ENCODE results near the gene RASAL3. TPM values are rescaled to one million over a fixed set of nuclear protein-coding genes. Genes with fewer than 3 reads are reported as not detected.

The RASAL3 gene
- polyA plus RNA-seq: 100 to 1,000 TPM in 1 of 3 donors, 10 to 100 TPM in 2; 71.5 to 114 (median 89.1) TPM

DNA sequence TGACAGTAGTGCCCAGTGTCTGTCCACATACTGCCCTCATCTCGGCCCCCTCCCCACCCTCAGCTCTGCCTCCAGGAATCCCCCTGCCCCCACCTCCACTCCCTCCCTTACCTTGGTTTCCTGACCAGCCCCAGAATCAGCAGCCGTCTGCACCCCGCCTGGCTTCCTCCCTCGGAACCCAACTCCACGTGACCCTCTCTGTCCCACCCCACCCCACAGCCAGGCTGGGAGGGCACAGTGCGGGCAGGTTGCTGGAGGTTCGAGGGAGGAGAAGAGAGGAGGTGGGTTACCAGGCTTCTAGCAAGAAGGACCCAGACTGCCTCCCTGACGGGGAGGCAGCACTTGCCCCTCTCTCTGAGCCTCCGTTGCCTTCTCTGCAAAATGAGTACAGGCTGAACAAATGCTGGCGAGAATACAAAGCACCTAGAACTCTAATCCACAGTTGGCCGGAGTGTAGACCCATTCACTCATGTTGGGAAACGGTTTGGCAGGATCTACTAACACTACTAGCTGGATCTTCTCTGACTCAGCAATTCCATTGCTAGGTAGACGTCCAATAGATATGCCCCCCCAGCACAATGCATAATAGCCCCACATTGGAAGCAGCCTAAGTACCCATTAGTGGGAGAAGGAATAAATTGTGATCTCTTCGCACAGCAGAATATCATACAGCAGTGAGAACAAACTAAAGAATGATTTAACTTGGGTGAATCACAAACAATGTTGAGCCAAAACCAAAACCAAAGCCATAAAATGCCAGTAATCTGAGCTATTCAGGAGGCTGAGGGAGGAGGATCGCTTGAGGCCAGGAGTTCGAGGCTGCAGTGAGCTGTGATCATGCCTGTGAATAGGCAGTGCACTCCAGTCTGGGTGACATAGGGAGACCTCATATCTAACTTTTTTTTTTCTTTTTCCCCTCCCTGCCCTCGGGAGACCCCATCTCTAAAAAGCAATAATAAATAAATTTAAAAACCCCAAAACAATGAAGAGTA lies at the start of gene RASAL3:
RASAL3 (minus strand) TSS at position 151 of the 992 bp plus-strand sequence. CDS start 186 bp downstream, outside the sequence.
- no peaks in the 10 kb centered on the region for H3K9me3 Mint-ChIP-seq
- DNase-seq: peak; percentile 60 to 68 (median 65)
- peaks cover 2 to 7% (median 4%) of the 10 kb centered on the region in 3 donors for H3K27me3 Mint-ChIP-seq (ENCODE audit: low read depth in 3 of 3)
- peaks cover 5 to 16% (median 5%) of the 10 kb centered on the region in 3 donors for H3K36me3 Mint-ChIP-seq
- peaks cover 68 to 73% of the 10 kb centered on the region in 2 donors for H3K4me1 Mint-ChIP-seq
- H3K27ac Mint-ChIP-seq: peak within 1 kb of the TSS; percentile 94 to 98 (median 96)
- peak within 1 kb of the TSS; percentile 92 to 97 (median 95) for H3K4me3 Mint-ChIP-seq

DNA sequence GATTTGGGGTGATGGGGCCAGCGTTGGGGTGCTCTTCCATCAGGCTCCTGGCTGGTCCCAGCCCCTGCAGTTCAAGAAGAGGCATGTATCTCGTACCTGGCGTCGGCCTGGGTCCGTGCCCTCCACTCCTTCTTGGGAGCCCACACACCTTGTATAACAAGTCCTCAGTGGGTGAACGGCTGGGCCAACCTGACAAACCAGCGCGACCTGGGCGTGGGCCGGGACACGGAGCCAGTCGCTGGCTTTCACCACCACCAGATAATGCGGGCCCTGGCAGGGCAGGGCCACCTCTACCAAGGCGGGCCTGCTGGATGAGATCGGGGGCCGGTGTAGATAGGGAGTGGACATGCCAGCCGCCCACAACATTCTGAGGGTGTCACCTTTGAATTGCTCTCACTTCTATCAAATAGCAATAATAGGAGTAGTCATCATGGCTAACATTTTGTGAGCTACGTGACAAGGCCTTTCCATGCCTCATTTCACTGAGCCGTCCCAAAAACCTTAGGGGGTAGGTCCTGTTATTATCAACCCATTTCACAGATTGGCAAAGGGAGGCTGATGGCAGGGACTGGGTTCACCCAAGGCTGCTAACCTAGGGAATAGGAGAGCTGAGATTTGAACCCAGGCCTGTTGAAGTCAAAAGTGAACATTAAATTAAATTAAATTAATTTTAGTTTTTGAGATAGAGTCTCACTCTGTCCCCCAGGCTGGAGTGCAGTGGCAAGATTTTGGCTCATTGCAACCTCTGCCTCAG lies 47.5 kb upstream of the RASAL3 start:
- Mint-ChIP-seq H3K4me3 (no peak overlapping the region), H3K4me1 (peaks cover 24 to 42% of the 10 kb centered on the region in 2 donors), H3K27ac (no peak overlapping the region), H3K27me3 (ENCODE audit: low read depth in 3 of 3) (peaks cover 6 to 15% (median 7%) of the 10 kb centered on the region in 3 donors), H3K36me3 (peaks cover 0 to 12% (median 0%) of the 10 kb centered on the region in 3 donors), H3K9me3 (peaks cover 0 to 4% (median 2%) of the 10 kb centered on the region in 6 donors)
- no peak for DNase-seq

DNA sequence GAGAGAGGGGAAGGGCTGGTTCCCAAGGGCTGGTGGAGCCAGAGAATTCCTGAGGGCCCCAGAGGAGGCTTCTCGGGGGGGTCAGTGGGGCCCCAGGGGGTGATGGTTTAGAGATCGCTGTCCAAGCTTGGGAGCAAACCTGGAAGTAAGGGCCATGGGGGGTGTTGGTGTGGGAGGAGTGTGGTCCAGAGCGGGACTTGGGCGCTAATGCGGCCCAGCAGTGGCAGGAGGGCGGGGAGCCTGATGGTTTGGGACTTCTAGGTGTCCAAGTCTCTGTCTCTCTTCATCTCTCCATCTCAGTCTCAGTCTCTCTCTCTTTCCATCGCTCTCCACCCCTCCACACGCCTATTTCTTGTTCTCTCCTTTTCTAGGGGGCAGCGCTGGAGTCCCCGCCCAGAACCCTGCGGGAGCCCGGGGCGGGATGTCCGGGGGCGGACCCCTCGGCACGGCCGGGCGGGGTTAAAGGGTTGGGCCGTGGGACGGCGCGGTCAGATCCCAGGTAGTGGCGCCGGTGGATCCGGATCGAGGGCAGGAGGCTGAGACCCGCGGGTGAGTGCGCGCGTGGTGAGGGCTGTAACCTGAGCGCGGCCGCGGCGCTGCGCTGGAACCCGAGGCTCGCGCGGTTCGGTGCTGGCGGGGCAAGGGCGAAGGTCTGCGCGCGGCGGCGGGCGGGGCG lies 43.8 kb upstream of the RASAL3 start, which contains the start of gene CYP4F22:
CYP4F22 (plus strand) TSS at position 491 of the 676 bp plus-strand sequence. CDS start 16,812 bp downstream, outside the sequence.
- Mint-ChIP-seq H3K27me3 (ENCODE audit: low read depth in 3 of 3) (peaks cover 3 to 9% (median 4%) of the 10 kb centered on the region in 3 donors), H3K27ac (peak within 1 kb of the TSS in 1 of 6 donors; percentile 29), H3K4me3 (peak within 1 kb of the TSS; percentile 78 to 86 (median 83)), H3K9me3 (peaks cover 0 to 2% (median 0%) of the 10 kb centered on the region in 6 donors), H3K36me3 (peaks cover 0 to 12% (median 0%) of the 10 kb centered on the region in 3 donors), H3K4me1 (peaks cover 7 to 16% of the 10 kb centered on the region in 2 donors)
- DNase-seq: peak in 2 of 3 donors; percentile 6 to 15

DNA sequence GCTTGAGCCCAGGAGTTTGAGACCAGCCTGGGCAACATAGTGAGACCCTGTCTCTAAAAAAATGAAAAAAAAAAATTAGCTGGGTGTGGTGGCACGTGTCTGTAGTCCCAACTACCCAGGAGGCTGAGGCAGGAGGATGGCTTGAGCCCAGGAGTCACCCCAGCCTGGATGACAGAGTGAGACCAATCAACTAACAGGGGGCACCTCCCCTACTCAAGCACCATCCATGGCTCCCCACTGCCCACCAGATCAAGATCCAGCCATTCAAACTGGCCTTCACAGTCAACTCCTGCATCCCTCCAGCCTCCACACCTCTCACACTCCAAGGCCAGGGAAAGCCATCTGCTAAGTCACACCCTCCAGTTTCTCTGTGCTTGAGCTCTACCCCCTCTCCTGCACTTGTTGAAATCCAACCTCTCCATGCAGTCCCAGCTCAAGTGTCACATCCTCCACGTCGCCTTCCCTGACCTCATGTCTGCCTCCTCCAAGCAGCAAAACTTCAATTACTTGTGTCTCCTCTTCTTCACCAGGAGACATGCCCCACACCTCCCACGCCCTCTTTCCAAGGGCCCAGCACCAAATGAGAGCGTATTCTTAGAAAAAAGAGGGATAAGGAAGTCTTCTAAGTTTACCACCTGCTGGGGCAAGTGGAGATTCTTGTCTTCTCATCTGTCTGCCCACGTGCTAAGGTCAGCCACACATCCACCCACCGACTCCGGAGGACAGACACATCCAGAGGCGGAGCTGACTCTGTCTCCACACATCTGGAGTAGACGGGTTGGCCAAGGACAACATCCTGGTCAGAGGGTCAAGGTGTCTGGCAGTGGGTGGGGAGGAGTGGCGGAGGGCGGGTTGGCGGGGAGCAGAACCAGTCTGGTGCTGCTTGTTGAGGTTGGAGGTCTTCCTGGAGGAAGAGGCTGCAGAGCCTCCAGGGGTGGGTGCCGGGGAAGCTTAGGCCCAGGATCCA lies 43.0 kb upstream of the RASAL3 start:
- peaks cover 7 to 16% of the 10 kb centered on the region in 2 donors for H3K4me1 Mint-ChIP-seq
- H3K27me3 Mint-ChIP-seq (ENCODE audit: low read depth in 3 of 3): peaks cover 3 to 9% (median 4%) of the 10 kb centered on the region in 3 donors
- no peak overlapping the region for H3K27ac Mint-ChIP-seq
- peak overlapping the region; percentile 40 to 85 (median 80) for H3K4me3 Mint-ChIP-seq
- DNase-seq: no peak
- peaks cover 0 to 12% (median 0%) of the 10 kb centered on the region in 3 donors for H3K36me3 Mint-ChIP-seq
- H3K9me3 Mint-ChIP-seq: peaks cover 0 to 2% (median 0%) of the 10 kb centered on the region in 6 donors

DNA sequence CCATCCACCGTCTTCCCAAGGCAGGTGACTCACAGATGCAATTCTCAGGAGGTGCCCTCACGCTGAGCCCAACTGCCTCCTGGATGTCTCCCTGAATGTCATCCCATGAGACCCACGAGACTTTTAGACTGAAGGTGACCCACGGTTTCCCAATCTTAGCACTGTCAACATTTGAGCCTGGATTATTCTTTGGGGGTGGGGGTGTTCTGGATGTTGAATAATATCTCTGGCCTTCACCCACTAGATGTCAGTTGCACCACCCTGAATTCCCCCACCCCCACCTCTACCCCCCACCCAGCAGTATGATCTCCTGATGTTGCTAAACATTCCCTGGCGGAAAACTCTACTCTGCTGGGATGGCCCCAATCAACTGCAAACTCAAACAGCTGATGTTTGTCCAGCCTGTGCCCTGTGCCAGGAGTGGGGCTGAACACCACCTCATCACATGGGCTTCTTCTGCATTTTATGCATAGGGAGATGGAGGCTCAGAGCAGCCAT lies 41.8 kb upstream of the RASAL3 start:
- Mint-ChIP-seq H3K27ac (peak overlapping the region in 1 of 6 donors; percentile 64), H3K9me3 (peaks cover 0 to 3% (median 0%) of the 10 kb centered on the region in 6 donors), H3K27me3 (ENCODE audit: low read depth in 3 of 3) (peaks cover 4 to 6% (median 4%) of the 10 kb centered on the region in 3 donors), H3K4me3 (no peak overlapping the region), H3K4me1 (peaks cover 9 to 16% of the 10 kb centered on the region in 2 donors), H3K36me3 (peaks cover 0 to 12% (median 0%) of the 10 kb centered on the region in 3 donors)
- no peak for DNase-seq

DNA sequence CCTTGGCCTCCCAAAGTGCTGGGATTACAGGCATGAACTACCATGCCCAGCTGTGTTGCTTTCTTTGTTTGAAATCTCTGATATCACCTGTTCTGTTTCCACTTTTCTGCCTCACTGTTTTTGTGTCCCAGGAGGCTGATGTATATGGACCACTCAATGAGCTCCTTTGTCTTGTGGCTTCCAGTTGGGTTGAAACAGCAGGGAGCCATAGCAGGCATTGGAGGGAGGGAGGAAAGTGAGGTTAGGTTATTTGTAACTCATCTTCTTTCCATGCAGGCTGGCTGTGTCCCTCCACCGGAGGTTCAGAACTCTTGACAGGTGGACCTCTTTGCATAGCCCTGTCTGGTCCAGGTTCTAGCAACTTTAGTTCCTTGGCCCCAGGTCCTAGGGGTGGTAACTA lies 37.9 kb upstream of the RASAL3 start:
- Mint-ChIP-seq H3K4me3 (no peak overlapping the region), H3K27ac (no peak overlapping the region), H3K36me3 (peaks cover 0 to 4% (median 0%) of the 10 kb centered on the region in 3 donors), H3K9me3 (peaks cover 0 to 3% (median 0%) of the 10 kb centered on the region in 6 donors), H3K4me1 (peaks cover 0 to 2% of the 10 kb centered on the region in 2 donors), H3K27me3 (ENCODE audit: low read depth in 3 of 3) (peaks cover 0 to 7% (median 0%) of the 10 kb centered on the region in 3 donors)
- DNase-seq: no peak

DNA sequence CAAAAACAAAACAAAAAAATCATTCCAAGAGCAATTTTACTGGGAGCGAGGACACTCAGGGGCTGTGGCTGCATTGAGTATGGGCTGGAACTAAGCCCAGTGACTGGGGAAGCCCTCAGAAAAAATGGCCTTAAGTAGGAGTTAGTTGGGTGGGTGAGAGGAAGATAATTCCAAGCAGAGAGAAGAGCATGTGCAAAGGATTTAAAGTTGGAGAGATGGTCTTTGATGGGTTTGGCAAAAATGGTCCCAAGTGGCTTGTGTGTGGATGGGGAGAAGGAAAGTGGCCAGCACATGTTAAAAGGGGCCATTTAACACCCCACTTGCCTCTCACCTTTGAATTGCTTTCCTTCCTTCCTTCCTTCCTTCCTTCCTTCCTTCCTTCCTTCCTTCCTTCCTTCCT lies 37.3 kb upstream of the RASAL3 start:
- peaks cover 0 to 2% of the 10 kb centered on the region in 2 donors for H3K4me1 Mint-ChIP-seq
- H3K27ac Mint-ChIP-seq: no peak overlapping the region
- peaks cover 0 to 4% (median 0%) of the 10 kb centered on the region in 3 donors for H3K36me3 Mint-ChIP-seq
- DNase-seq: no peak
- H3K27me3 Mint-ChIP-seq (ENCODE audit: low read depth in 3 of 3): peaks cover 0 to 7% (median 0%) of the 10 kb centered on the region in 3 donors
- no peak overlapping the region for H3K4me3 Mint-ChIP-seq
- peaks cover 0 to 3% (median 0%) of the 10 kb centered on the region in 6 donors for H3K9me3 Mint-ChIP-seq

DNA sequence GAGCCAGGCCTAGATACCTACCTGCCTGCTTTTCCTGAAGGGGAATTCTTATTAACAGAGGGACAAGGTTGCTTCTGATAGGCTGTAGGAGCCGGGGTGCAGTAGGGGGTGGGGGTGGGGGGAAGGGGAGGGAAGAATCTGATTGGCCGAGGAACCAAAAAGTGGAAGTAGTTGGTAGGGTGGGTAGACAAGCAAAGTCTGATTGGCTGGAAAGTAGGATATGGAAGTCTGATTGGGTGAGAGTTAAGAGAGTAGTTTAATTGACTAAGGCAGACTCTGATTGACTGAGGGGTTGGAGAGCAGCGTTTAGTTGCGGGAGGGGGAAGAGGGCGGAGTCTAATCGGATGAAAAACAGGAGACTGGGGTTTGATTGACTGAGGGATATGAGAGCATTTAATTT lies 34.6 kb upstream of the RASAL3 start:
- Mint-ChIP-seq H3K4me3 (no peak overlapping the region), H3K27me3 (ENCODE audit: low read depth in 3 of 3) (peaks cover 0 to 7% (median 2%) of the 10 kb centered on the region in 3 donors), H3K36me3 (no peaks in the 10 kb centered on the region), H3K4me1 (peaks cover 0 to 2% of the 10 kb centered on the region in 2 donors), H3K9me3 (peaks cover 0 to 3% (median 0%) of the 10 kb centered on the region in 6 donors), H3K27ac (no peak overlapping the region)
- no peak for DNase-seq

DNA sequence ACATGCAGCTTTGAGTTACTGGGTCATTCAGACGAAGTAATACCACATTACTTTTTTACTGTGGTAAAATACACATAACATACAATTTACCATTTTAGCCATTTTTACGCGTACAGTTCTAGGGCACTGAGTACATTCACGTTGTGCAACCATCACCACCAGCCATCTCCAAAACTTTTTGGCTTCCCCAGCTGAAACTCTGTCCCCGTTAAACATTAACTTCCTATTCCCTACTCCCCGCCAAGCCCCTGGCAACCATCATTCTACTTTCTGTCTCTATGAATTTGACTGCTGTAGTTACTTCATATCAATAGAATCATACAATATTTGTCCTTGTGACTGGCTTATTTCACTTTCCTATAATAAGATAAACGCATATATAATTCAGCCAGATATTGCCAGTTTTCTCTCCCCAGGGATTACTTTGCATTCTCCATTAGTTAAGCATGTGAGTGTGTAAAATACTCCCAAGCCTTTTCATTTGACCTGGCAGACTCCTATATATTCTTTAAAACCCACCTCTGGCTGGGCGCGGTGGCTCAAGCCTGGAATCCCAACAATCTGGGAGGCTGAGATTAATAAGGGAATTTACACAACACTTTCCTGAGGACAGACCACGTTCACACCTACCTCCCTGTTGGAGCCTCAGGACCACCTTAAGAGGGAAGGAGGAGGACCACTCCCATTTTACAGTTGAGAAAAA lies 34.0 kb upstream of the RASAL3 start:
- Mint-ChIP-seq H3K36me3 (no peaks in the 10 kb centered on the region), H3K4me1 (peaks cover 0 to 2% of the 10 kb centered on the region in 2 donors), H3K27ac (no peak overlapping the region), H3K9me3 (peaks cover 0 to 3% (median 0%) of the 10 kb centered on the region in 6 donors), H3K27me3 (ENCODE audit: low read depth in 3 of 3) (peaks cover 0 to 7% (median 2%) of the 10 kb centered on the region in 3 donors), H3K4me3 (no peak overlapping the region)
- DNase-seq: no peak

DNA sequence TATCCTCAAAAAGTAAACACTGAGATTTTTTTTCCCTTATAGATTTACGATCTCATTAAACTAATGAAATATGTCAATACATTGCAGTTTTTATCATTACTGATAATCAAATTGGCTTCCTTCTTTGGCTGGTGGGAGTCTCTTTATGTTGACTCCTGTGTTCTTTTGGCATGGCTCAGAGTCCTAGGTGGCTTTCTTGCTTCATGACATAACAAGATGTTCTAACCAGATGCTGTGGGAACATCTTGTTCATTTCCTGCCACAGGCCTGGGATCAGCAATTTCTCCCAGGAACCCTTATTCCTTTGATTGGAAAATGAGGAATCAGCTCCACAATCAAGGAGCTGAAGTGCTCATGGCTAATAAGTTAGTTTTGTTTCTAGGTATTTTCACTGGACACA lies 30.8 kb upstream of the RASAL3 start:
- Mint-ChIP-seq H3K27ac (peak overlapping the region in 1 of 6 donors; percentile 16), H3K9me3 (peaks cover 0 to 2% (median 0%) of the 10 kb centered on the region in 6 donors), H3K27me3 (ENCODE audit: low read depth in 3 of 3) (peaks cover 0 to 9% (median 2%) of the 10 kb centered on the region in 3 donors), H3K4me1 (no peaks in the 10 kb centered on the region), H3K36me3 (no peaks in the 10 kb centered on the region), H3K4me3 (no peak overlapping the region)
- no peak for DNase-seq

DNA sequence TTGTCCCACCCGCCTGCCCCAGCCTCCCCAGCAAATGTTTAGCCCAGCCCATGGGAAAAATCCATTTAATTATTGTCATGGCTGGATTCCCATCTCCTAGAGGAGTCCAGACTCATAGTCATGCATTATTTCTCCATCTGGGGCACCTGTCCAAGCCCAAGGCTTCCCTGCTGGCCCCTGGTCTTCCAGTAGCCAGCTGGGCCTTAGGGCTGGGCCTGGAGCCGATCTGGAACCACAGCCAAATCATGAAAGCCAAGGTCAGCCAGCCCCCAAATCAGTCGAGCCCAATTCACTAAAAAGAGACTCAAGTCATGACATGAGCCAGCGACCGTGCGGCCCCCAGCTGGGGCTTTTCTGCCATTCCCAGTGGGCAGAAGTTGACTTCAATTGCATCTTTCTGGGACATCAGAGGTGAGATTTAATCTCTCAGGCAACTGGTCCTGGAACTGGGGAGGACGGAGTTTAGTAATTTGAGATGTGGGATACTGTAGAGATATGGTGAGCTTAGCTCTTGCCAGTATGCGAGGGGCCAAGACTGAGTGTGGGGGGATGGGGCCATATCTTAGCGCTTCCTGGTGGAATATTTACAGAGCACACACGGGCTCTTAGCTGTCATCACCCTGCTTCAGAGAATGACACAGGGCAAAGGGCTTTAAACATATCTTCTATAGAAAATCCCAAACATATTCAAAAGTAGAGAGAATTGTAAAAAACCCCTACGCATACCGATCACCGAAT lies 24.3 kb upstream of the RASAL3 start:
- H3K4me3 Mint-ChIP-seq: no peak overlapping the region
- H3K27me3 Mint-ChIP-seq (ENCODE audit: low read depth in 3 of 3): peaks cover 0 to 5% (median 1%) of the 10 kb centered on the region in 3 donors
- no peaks in the 10 kb centered on the region for H3K9me3 Mint-ChIP-seq
- DNase-seq: no peak
- H3K36me3 Mint-ChIP-seq: no peaks in the 10 kb centered on the region
- H3K4me1 Mint-ChIP-seq: no peaks in the 10 kb centered on the region
- H3K27ac Mint-ChIP-seq: no peak overlapping the region

Data from immature natural killer cell (primary cell).